H9 (cell line): ENCODE results near the gene PCNX2. TPM values are rescaled to one million over a fixed set of nuclear protein-coding genes. Genes with fewer than 3 reads are reported as not detected.
A peak's percentile ranks its signal among the peaks of the same experiment; 100 is the strongest.

ENCODE experiments used
- DNase-seq: peaks from one replicate; pipeline ENCODE4 v3.0.0-alpha.2; 2017
- H2AFZ ChIP-seq: one replicate; pipeline ENCODE4 v1.6.1; 2013; ENCODE audit warnings: mild to moderate bottlenecking, low read length, control low read depth, moderate library complexity
- H2AK5ac ChIP-seq: 2 replicates; pipeline ENCODE4 v1.6.1; 2013; ENCODE audit warnings: low read length, control low read depth, mixed read lengths; ENCODE audit not compliant: insufficient read length
- H2BK120ac ChIP-seq: one replicate; pipeline ENCODE4 v1.6.1; 2013; ENCODE audit warnings: low read depth, mild to moderate bottlenecking, low read length, control low read depth, inconsistent platforms; ENCODE audit not compliant: poor library complexity, severe bottlenecking
- H2BK12ac ChIP-seq: 2 replicates; pipeline ENCODE4 v1.6.1; 2013; ENCODE audit warnings: low read length, control low read depth, mixed read lengths, low read depth; ENCODE audit not compliant: insufficient read length
- H2BK15ac ChIP-seq: 2 replicates; pipeline ENCODE4 v1.6.1; 2013; ENCODE audit warnings: low read depth, low read length, control low read depth
- H2BK20ac ChIP-seq: one replicate; pipeline ENCODE4 v1.6.1; 2013; ENCODE audit warnings: low read depth, mild to moderate bottlenecking, low read length, control low read depth, inconsistent platforms; ENCODE audit not compliant: poor library complexity, severe bottlenecking
- H2BK5ac ChIP-seq: 2 replicates; pipeline ENCODE4 v1.6.1; 2013; ENCODE audit warnings: low read length, control low read depth, mixed read lengths; ENCODE audit not compliant: insufficient read length
- H3K14ac ChIP-seq: 2 replicates; pipeline ENCODE4 v1.6.1; 2013; ENCODE audit warnings: low read length, control low read depth; ENCODE audit not compliant: insufficient read depth
- H3K18ac ChIP-seq: 2 replicates; pipeline ENCODE4 v1.6.1; 2013; ENCODE audit warnings: low read depth, mild to moderate bottlenecking, mixed read lengths, low read length, control low read depth; ENCODE audit not compliant: insufficient read length
- H3K23ac ChIP-seq: 2 replicates; pipeline ENCODE4 v1.6.1; 2013; ENCODE audit warnings: low read length, control low read depth, mixed read lengths, low read depth; ENCODE audit not compliant: insufficient read length
- H3K23me2 ChIP-seq: 2 replicates; pipeline ENCODE4 v1.6.1; 2013; ENCODE audit warnings: low read depth, mild to moderate bottlenecking, mixed read lengths, low read length, control low read depth; ENCODE audit not compliant: insufficient read length, poor library complexity, severe bottlenecking
- H3K27ac ChIP-seq: 2 replicates; pipeline ENCODE4 v1.5.1; 2013; ENCODE audit warnings: low read length, control low read depth, mixed read lengths, low read depth; ENCODE audit not compliant: insufficient read length
- H3K27me3 ChIP-seq: 2 replicates; pipeline ENCODE4 v1.6.1; 2013; ENCODE audit warnings: low read length, control low read depth, inconsistent platforms; ENCODE audit not compliant: insufficient read depth
- H3K4ac ChIP-seq: 2 replicates; pipeline ENCODE4 v1.6.1; 2013; ENCODE audit warnings: low read depth, mild to moderate bottlenecking, control low read depth, inconsistent platforms, low read length, moderate library complexity
- H3K4me1 ChIP-seq: 2 replicates; pipeline ENCODE4 v1.6.1; 2013; ENCODE audit warnings: low read length, control low read depth, inconsistent platforms; ENCODE audit not compliant: insufficient read depth
- H3K4me2 ChIP-seq: 2 replicates; pipeline ENCODE4 v1.6.1; 2013; ENCODE audit warnings: low read length, control low read depth, mixed read lengths; ENCODE audit not compliant: insufficient read length, insufficient read depth
- H3K56ac ChIP-seq: 2 replicates; pipeline ENCODE4 v1.6.1; 2013; ENCODE audit warnings: low read depth, mild to moderate bottlenecking, mixed read lengths, low read length, control low read depth; ENCODE audit not compliant: insufficient read length
- H3K79me1 ChIP-seq: 2 replicates; pipeline ENCODE4 v1.6.1; 2013; ENCODE audit warnings: low read depth, mild to moderate bottlenecking, moderate library complexity, low read length, control low read depth, inconsistent platforms; ENCODE audit not compliant: insufficient read depth, poor library complexity, severe bottlenecking
- H3K79me2 ChIP-seq: 2 replicates; pipeline ENCODE4 v1.6.1; 2013; ENCODE audit warnings: low read length, control low read depth, inconsistent platforms; ENCODE audit not compliant: insufficient read depth
- H3K9ac ChIP-seq: 2 replicates; pipeline ENCODE4 v1.6.1; 2013; ENCODE audit warnings: low read length, control low read depth, mixed read lengths; ENCODE audit not compliant: insufficient read length; ENCODE audit errors: extremely low read depth
- H3K9me3 ChIP-seq: one replicate; pipeline ENCODE4 v1.6.1; 2013; ENCODE audit warnings: low read depth, low read length, inconsistent platforms; ENCODE audit not compliant: control insufficient read depth
- H3T11ph ChIP-seq: one replicate; pipeline ENCODE4 v1.6.1; 2013; ENCODE audit warnings: mild to moderate bottlenecking, low read length, control low read depth, inconsistent platforms
- H4K20me1 ChIP-seq: one replicate; pipeline ENCODE4 v1.6.1; 2013; ENCODE audit not compliant: control insufficient read depth, insufficient read length, insufficient read depth
- H4K5ac ChIP-seq: 2 replicates; pipeline ENCODE4 v1.6.1; 2013; ENCODE audit warnings: low read depth, mild to moderate bottlenecking, mixed read lengths, low read length, control low read depth; ENCODE audit not compliant: insufficient read length
- H4K8ac ChIP-seq: replicated peaks from 2 replicates; pipeline ENCODE4 v1.6.1; 2013; ENCODE audit warnings: low read length, control low read depth, mixed read lengths, low read depth; ENCODE audit not compliant: insufficient read length
- H4K91ac ChIP-seq: 2 replicates; pipeline ENCODE4 v1.6.1; 2013; ENCODE audit warnings: low read depth, mild to moderate bottlenecking, moderate library complexity, mixed read lengths, low read length, control low read depth; ENCODE audit not compliant: insufficient read length
- H3K27ac Mint-ChIP-seq, 3 experiments: 2 replicates in 2 of 3; 3 replicates in 1 of 3; pipeline ENCODE4 v1.8.0; 2020 to 2021; ENCODE audit warnings: mixed read lengths in 3 of 3, mild to moderate bottlenecking in 1 of 3, moderate library complexity in 1 of 3
- H3K27me3 Mint-ChIP-seq: 2 replicates; pipeline ENCODE4 v1.8.0; 2021; ENCODE audit warnings: low read depth, mild to moderate bottlenecking, moderate library complexity, mixed read lengths
- H3K36me3 Mint-ChIP-seq, 3 experiments: 2 replicates in 2 of 3; 3 replicates in 1 of 3; pipeline ENCODE4 v1.8.0; 2020 to 2021; ENCODE audit warnings: low read depth in 3 of 3, mixed read lengths in 3 of 3; ENCODE audit not compliant: insufficient read depth in 1 of 3
- H3K4me1 Mint-ChIP-seq, 2 experiments: 2 replicates each; pipeline ENCODE4 v1.8.0; 2020; ENCODE audit warnings: mixed read lengths in 2 of 2
- H3K4me3 Mint-ChIP-seq, 2 experiments: 2 replicates in 1 of 2; 3 replicates in 1 of 2; pipeline ENCODE4 v1.8.0; 2020 to 2021; ENCODE audit warnings: mild to moderate bottlenecking in 2 of 2, mixed read lengths in 2 of 2, moderate library complexity in 1 of 2
- H3K9me3 Mint-ChIP-seq, 2 experiments: 2 replicates in 1 of 2; 3 replicates in 1 of 2; pipeline ENCODE4 v1.8.0; 2020; ENCODE audit warnings: mild to moderate bottlenecking in 2 of 2, mixed read lengths in 2 of 2, moderate library complexity in 1 of 2
- CTCF ChIP-seq: fragments of 200-600 bp; sonication (generic); conservative IDR thresholded peaks from 3 replicates; pipeline ENCODE4 v1.8.0; 2021; ENCODE audit warnings: antibody characterized with exemption, mild to moderate bottlenecking
- WGBS: extraction: QIAGEN DNeasy Blood & Tissue Kit; methylation state at CpG from one replicate; pipeline ENCODE4 v1.1.7; 2013; ENCODE audit warnings: missing lambda C conversion rate, low lambda C conversion rate, mixed read lengths; ENCODE audit not compliant: insufficient read length; ENCODE audit errors: extremely low coverage; 5-methylcytosine and 5-hydroxymethylcytosine counted together
- total RNA-seq: library from RNA; stranded (reverse); gene quantifications from 2 replicates; pipeline ENCODE4 v1.2.1, GENCODE V29; 2021

The PCNX2 gene
- total RNA-seq, 1 experiment from 2014 or later = 45.1 TPM

- H3K36me3 Mint-ChIP-seq = peaks cover 8 to 16% (median 11%) of the 10 kb centered on the region in 3 experiments; a peak in 6 of 7 replicates
- Histone ChIP-seq H3K27me3 (no peaks in the 10 kb centered on the region), H2BK12ac (peak overlapping the region; percentile 99), H3K9ac (no peak overlapping the region), H2BK5ac (peak overlapping the region; percentile 21), H3K56ac (no peak overlapping the region), H4K5ac (no peak overlapping the region), H2AK5ac (peak overlapping the region; percentile 97), H3K27ac (peak overlapping the region; percentile 98), H4K91ac (peak overlapping the region; percentile 78), H2BK120ac (no peak overlapping the region), H3K4me2 (no peak overlapping the region), H4K20me1 (no peaks in the 10 kb centered on the region), H2AFZ (no peak overlapping the region), H3K79me1 (no peaks in the 10 kb centered on the region), H3K23ac (no peak overlapping the region), H3K9me3 (no peaks in the 10 kb centered on the region), H3K4me1 (peaks cover 15% of the 10 kb centered on the region; the same call in 1 of the 2 replicates), H3T11ph (peak overlapping the region; percentile 63), H2BK20ac (no peak overlapping the region), H3K4ac (no peak overlapping the region), H3K18ac (peak overlapping the region; percentile 76), H2BK15ac (no peak overlapping the region; the same call in 1 of the 2 replicates), H3K79me2 (no peaks in the 10 kb centered on the region), H3K23me2 (no peaks in the 10 kb centered on the region), H4K8ac (no peak overlapping the region), H3K14ac (no peak overlapping the region; the same call in 1 of the 2 replicates)
- WGBS = no CpG with 5 or more reads among the region's 5 CpGs
- TF ChIP-seq CTCF = no peak
- no peaks in the 10 kb centered on the region for H3K27me3 Mint-ChIP-seq
- no peaks in the 10 kb centered on the region for H3K9me3 Mint-ChIP-seq
- H3K27ac Mint-ChIP-seq = peak overlapping the region; percentile 79 to 100 (median 94); a peak in 5 of 7 replicates
- H3K4me1 Mint-ChIP-seq = peaks cover 33 to 41% of the 10 kb centered on the region in 2 experiments
- no peak for DNase-seq
- H3K4me3 Mint-ChIP-seq = no peak overlapping the region
These were observed 180.7 kb downstream of the PCNX2 start for GRCh38 chr1:233114860-233115259.
